GM18873 (cell line): ENCODE results near the gene GLB1L.
"Not testable (repeated sequence)": the region's sequence is repeated elsewhere in the genome, so short reads cannot be mapped to it uniquely, and the experiment has no call there.

Experiments
- ATAC-seq: cut with Tn5 transposase; IDR thresholded peaks from one replicate; pipeline ENCODE4 v1.9.1; 2021; ENCODE audit warnings: mild to moderate bottlenecking, moderate library complexity, moderate number of reproducible peaks; ENCODE audit not compliant: unreplicated experiment, low FRiP score

GLB1L gene

GRCh38 chr2:219281588-219281987 is 36.3 kb upstream of the GLB1L start:
- ATAC-seq: no peak

DNA sequence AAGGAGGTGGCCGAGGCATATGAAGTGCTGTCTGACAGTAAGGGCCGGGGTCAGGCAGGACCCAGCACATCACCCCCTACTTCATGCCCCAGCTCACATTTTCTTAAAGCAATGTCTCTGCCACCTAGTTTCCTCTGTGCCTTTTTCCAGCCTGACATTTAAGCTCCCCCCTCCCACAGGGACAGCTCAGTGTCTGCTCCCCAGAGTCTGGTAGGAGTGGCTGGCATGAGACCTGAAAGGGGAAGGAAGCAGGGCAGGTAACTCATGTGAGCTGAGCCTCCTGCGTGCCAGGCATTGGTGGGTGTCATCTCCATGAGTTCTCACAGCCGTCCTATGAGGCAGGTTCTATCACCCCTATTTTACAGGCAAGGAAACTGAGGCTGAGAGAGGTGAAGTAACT is 35.4 kb upstream of the GLB1L start:
- no peak for ATAC-seq

- ATAC-seq: no peak
Observed at GRCh38 chr2:219279916-219280516, 34.8 kb upstream of the GLB1L start.

- ATAC-seq: peak; percentile 83
Observed at GRCh38 chr2:219279151-219279915, 34.1 kb upstream of the GLB1L start, which contains the start of gene DNAJB2. TSS of gene DNAJB2 (plus strand) at chr2:219279366. CDS start at chr2:219279834, 468 bp downstream.

- no peak for ATAC-seq
Observed at GRCh38 chr2:219278655-219279150, 33.5 kb upstream of the GLB1L start.

DNA sequence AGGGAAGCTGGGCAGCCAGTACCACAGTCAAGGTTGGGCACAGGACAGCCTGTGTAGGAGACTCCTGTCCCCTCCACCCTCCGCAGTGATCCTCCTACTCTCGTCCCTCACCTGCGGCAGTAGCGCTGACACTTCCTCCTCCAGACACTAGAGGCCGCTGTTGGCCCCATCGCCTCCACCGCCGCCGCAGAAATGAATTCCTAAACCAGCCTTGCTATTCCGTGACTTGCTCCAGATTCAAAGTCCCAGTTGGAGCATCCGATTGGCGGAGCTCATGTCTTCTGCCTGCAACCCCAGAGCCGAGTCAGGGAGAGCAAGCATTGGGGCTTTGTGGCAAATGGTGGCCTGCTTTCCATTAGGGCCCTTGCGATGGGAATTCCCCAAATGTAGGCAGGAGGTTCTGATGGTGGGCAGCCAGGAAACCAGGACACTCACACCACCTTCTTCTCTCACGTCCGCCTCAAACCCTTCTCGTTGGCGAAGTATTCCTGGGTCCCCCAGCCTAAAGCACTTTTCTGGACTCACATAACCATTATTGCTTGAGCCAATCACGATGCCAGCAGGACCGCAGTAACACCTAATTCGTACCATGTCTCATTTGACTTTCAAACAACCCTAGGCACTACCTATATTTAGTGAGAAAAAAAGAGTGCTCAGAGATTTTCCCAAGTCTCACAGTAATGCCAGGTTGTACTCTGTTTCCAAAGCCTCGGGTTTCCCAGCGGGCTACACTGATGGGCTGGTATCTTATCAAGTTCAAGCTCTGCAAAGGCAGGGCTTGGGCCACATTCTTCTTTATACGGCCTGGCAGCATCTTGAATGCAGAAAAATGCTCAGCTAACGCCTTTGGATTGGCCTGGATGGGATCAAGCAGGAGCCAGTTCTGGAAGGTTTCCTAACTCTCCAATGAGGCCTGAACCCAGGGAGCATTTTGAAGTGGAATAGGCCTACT is 32.7 kb upstream of the GLB1L start:
- ATAC-seq: peak; percentile 29

- ATAC-seq: no peak
Observed at GRCh38 chr2:219274361-219274921, 29.2 kb upstream of the GLB1L start.

GRCh38 chr2:219273937-219274336 is 28.7 kb upstream of the GLB1L start:
- no peak for ATAC-seq

DNA sequence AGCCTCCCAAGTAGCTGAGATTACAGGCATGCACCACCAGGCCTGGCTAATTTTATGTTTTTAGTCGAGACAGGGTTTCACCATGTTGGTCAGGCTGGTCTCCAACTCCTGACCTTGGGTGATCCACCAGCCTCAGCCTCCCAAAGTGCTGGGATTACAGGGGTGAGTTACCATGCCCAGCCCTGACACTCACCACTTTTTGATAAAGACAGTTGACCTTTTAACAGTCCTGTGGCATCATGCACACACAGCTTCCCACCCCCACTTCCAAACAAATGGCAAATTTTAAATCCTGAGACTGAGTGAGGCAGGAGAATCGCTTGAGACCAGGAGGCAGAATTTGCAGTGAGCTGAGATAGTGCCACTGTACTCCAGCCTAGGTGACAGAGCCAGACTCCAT is 27.8 kb upstream of the GLB1L start:
- no peak for ATAC-seq

DNA sequence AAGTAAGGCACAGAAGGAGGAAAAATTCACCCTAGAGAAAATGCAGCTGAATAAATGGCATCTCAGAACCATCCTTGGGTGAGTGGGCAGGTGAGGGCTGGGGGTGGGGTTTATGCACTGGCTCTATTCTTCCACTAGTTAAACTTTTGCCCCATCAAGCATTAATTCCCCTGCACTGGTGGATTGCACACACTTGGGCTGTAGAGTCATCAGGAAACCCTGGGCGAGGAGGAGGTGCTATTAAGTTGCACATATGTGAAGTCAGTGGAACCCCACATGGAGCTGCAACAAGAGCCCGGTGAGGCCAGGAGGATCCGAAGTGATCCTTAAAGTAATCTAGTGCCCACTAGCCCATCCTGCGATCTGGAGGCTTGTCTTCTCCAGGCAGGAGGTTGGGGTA is 27.1 kb upstream of the GLB1L start:
- no peak for ATAC-seq

- no peak for ATAC-seq
Observed at GRCh38 chr2:219271021-219271420, 25.8 kb upstream of the GLB1L start.

GRCh38 chr2:219270055-219270372 is 24.8 kb upstream of the GLB1L start:
- no peak for ATAC-seq

DNA sequence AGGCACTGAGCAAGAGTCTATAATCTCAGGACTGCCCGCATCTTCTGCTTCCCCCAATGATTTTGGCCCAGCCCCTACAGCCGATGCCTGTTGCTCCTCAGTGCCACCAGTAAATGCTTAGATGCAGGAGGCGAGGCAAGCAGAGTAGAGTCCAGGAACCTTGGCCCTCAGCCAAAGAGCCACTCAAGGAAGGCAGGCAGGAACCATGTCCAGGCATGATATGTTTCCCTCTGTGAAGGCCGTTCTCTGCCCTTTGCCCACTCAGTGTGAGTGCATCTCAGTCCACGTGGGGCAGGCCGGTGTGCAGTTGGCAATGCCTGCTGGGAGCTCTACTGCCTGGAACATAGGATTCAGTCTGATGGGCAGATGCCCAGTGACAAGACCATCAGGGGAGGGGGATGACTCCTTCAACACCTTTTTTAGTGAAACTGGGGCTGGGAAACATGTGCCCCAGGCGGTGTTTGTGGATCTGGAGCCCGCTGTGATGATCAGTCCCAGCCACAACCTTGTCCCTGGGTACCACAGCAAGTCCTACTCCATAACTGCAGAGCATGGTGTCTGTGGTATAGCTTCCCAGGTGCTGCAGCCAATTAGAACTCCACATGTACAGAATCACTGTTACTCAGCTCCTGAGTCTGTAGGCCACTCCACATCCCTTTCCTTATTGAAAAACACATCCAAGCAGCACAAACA is 24.3 kb upstream of the GLB1L start:
- ATAC-seq: no peak

DNA sequence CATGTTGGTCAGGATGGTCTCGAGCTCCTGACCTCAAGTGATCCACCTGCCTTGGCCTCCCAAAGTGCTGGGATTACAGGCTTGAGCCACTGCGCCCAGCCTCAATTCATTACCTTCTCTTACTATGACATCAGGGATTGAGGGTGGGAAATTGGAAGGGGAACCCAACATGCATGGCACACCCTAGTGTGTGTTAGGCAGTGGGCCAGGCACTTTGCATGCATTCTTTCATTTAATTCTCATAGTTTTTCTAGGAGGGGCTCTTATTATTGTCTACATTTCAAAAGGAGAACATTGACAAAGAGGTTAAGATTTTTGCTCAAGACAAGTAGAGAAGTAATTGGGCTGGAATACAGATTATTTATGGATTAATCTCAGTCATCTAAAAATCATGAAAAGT is 23.1 kb upstream of the GLB1L start:
- no peak for ATAC-seq

DNA sequence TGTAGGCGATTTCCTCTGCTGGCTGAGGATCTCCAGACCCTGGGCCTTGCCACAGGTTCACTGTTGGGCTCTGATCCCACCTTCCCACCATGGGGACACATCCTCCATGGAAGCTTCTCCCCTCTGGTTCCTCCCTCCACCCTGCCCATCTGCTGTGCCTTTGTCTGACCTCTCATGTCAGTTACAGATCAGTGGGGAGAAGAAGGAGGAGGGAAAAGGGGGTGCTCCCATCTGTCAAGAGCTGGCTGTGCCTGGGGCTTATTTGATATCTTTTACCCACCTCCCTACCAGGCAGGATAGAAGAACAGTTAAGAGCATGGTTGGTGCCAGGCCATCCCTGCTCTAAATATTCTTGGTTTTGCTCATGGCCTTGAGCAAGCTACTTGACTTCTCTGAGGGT is 21.6 kb upstream of the GLB1L start:
- ATAC-seq: no peak

GRCh38 chr2:219266232-219266631 is 21.0 kb upstream of the GLB1L start:
- no peak for ATAC-seq

- no peak for ATAC-seq
Observed at GRCh38 chr2:219261024-219261855, 16.0 kb upstream of the GLB1L start.

DNA sequence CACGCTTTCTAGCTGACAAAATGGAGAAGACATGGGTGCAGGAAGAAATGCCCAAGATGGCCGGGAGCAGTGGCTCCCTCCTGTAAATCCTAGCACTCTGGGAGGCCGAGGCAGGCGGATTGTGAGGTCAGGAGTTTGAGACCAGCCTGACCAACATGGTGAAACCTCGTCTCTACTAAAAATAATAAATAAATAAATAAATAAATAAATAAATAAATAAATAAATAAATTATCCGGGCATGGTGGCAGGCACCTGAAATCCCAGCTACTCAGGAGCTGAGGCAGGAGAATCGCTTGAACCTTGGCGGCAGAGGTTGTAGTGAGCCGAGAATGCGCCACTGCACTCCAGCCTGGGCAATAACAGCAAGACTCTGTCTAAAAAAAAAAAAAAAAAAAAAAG is 13.7 kb upstream of the GLB1L start:
- ATAC-seq: not testable (repeated sequence)

DNA sequence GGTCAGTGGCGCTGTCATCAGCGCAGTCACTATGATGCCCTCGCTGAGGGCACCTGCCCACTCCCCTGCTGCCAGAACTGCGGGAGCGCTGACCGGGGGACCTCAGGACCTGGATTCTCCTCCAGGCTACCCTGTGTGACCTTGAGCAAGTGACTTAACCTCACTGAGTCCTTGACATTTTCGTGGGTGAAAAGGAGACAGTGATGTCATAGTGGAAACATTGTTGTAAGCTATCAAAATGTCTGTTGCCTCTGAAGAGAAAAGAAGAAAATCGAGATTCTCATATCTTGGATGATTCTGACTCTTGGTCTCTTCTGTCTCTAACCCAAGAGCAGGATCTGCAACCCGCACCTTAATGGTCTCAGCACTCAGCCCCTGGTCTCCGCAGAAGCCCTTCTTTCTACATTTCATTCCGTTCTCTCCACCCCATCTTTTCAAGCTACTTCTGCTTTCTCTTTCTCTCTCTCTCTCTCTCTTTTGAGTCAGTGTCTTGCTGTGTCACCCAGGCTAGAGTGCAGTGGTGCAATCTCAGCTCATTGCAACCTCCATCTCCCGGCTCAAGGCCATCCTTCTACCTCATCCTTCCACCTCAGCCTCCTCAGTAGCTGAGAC is 9.5 kb upstream of the GLB1L start:
- ATAC-seq: peak; percentile 19
